Naive thymus-derived CD8-positive, alpha-beta T cell (primary cell): ENCODE data around the gene AMPH. TPM values are rescaled to one million over a fixed set of nuclear protein-coding genes. Genes with fewer than 3 reads are reported as not detected.
"Not testable (repeated sequence)": the region's sequence is repeated elsewhere in the genome, so short reads cannot be mapped to it uniquely, and the experiment has no call there.

Experiments
- ATAC-seq, 2 donors: fragments of 150-1000 bp; cut with Tn5 transposase in 1 of 2; sonication (Bioruptor Pico), chemical (Tn5 transposase) in 1 of 2; 1 replicate in 1 of 2; 2 replicates in 1 of 2; pipeline ENCODE4 v1.10.0; 2021; ENCODE audit warnings: mild to moderate bottlenecking in 2 of 2, moderate library complexity in 2 of 2
- POLR2A ChIA-PET: fragments of 350-600 bp; sonication (Branson Sonifier 250); formaldehyde crosslinking; loops from one replicate; lab custom pipeline; 2021; ENCODE audit warnings: antibody characterized with exemption; lab: Charles Lee
- DNase-seq, 10 donors: peaks; one replicate each; pipeline versions ENCODE4 v3.0.0 to v3.0.0-alpha.2; 2020 to 2022
- H3K27ac Mint-ChIP-seq, 10 donors: one replicate each; pipeline ENCODE4 v1.8.0; 2020 to 2022; ENCODE audit warnings: mild to moderate bottlenecking in 10 of 10, mixed read lengths in 10 of 10, moderate library complexity in 4 of 10, inconsistent platforms in 1 of 10
- H3K27me3 Mint-ChIP-seq, 5 donors: one replicate each; pipeline ENCODE4 v1.8.0; 2021 to 2022; ENCODE audit warnings: mixed read lengths in 5 of 5
- H3K36me3 Mint-ChIP-seq, 3 donors: one replicate each; pipeline ENCODE4 v1.8.0; 2020 to 2022; ENCODE audit warnings: mixed read lengths in 3 of 3, mild to moderate bottlenecking in 2 of 3, inconsistent platforms in 1 of 3
- H3K4me1 Mint-ChIP-seq, 4 donors: one replicate each; pipeline ENCODE4 v1.8.0; 2021 to 2022; ENCODE audit warnings: mixed read lengths in 4 of 4
- H3K4me3 Mint-ChIP-seq, 10 donors: one replicate each; pipeline ENCODE4 v1.8.0; 2020 to 2022; ENCODE audit warnings: mild to moderate bottlenecking in 10 of 10, mixed read lengths in 10 of 10, moderate library complexity in 6 of 10, inconsistent platforms in 1 of 10
- H3K9me3 Mint-ChIP-seq, 9 donors: one replicate each; pipeline ENCODE4 v1.8.0; 2020 to 2022; ENCODE audit warnings: mixed read lengths in 9 of 9, mild to moderate bottlenecking in 3 of 9, inconsistent platforms in 1 of 9, moderate library complexity in 1 of 9
- polyA plus RNA-seq, 3 donors: library from polyadenylated mRNA; unstranded; fragments of 300-500 nt; fragmentation: Illumina TruSeq; gene quantifications; one replicate each; pipeline ENCODE4 v1.2.3, GENCODE V29; 2021
- total RNA-seq, 8 experiments: library from RNA in 2 of 8; stranded (reverse) in 2 of 8; gene quantifications; one replicate each; pipeline ENCODE4 v1.2.3 and lab custom pipeline; 2021 to 2026

Gene AMPH
- total and polyA plus RNA-seq, 5 experiments from 2014 or later, result 0.07 to 0.08 TPM; not detected in 3

DNA sequence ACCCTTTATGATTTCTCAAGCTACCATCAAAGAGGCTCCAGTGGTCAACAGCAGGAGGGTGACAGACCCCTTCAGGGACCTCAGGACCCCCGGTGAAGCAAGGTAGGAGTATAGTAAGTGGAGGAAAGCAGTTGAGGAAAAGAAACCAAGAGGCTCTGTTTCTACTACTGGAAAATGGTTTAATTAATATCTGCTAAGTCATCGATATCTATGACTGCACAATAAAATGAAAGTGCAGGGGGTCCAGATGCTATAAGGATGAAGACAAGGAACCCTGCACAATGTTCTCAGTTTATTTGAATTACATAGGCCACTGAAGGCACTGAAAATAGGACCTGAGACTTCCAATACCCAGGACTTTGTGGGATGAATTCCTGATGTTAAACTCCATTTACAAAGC lies 23.7 kb downstream of the AMPH start:
- POLR2A ChIA-PET, result no interaction called here

DNA sequence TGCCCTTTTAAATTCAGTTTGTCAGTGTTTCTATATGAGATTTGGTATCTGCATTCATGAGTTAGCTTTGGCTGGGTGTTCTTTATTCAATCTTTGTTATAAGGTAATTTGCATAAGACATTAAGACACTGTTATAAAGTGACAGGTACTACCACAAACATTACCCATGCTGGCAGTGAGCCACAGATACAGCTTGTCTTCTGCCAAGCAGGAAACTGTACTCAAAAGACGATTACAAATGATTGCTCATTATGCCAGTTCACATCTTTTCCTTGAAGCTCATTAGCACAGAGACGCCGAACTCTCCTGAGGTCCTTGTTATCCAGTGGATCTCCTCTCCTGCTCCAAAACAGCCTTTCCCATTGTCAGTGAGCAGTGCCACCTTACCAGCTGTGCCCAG lies 30.4 kb downstream of the AMPH start:
- no peak overlapping the region for H3K4me3 Mint-ChIP-seq
- H3K9me3 Mint-ChIP-seq, result no peaks in the 10 kb centered on the region
- POLR2A ChIA-PET, result no interaction called here
- ATAC-seq (no peak), DNase-seq (no peak)
- H3K27ac Mint-ChIP-seq, result no peak overlapping the region
- peaks cover 0 to 13% (median 4%) of the 10 kb centered on the region in 5 donors for H3K27me3 Mint-ChIP-seq
- peaks cover 0 to 1% (median 0%) of the 10 kb centered on the region in 4 donors for H3K4me1 Mint-ChIP-seq
- H3K36me3 Mint-ChIP-seq, result no peaks in the 10 kb centered on the region

More for the DNA sequence above, 23.7 kb downstream of the AMPH start:
- H3K4me3 Mint-ChIP-seq, result no peak overlapping the region
- peaks cover 0 to 1% (median 0%) of the 10 kb centered on the region in 4 donors for H3K4me1 Mint-ChIP-seq
- no peak overlapping the region for H3K27ac Mint-ChIP-seq
- peaks cover 8 to 34% (median 28%) of the 10 kb centered on the region in 5 donors for H3K27me3 Mint-ChIP-seq
- ATAC-seq, result no peak
- H3K9me3 Mint-ChIP-seq, result no peaks in the 10 kb centered on the region
- DNase-seq, result no peak
- no peaks in the 10 kb centered on the region for H3K36me3 Mint-ChIP-seq

DNA sequence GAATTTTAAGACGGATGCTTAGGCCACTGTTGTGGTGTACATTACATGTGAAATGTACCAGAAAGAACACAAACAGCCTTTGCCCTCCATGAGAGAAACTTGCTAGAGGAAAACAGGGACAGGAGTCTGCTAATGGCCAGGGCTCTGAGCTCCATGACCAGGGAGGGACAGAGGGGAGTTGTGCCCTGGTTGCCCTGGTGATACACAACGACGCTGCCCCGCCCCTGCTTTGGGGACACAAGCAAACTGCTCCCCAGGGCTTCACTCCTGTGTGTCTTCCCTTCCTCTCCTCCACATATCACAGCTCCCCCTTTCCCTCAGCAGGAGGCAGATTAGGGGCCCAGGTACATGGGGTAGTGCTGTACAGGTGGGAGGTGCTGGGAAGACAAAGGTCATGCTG lies 36.2 kb downstream of the AMPH start:
- no peak overlapping the region for H3K27ac Mint-ChIP-seq
- H3K4me3 Mint-ChIP-seq, result no peak overlapping the region
- no peaks in the 10 kb centered on the region for H3K36me3 Mint-ChIP-seq
- peaks cover 0 to 2% (median 0%) of the 10 kb centered on the region in 9 donors for H3K9me3 Mint-ChIP-seq
- no peaks in the 10 kb centered on the region for H3K4me1 Mint-ChIP-seq
- ATAC-seq, result no peak
- DNase-seq, result no peak
- POLR2A ChIA-PET, result no interaction called here
- peaks cover 0 to 11% (median 4%) of the 10 kb centered on the region in 5 donors for H3K27me3 Mint-ChIP-seq

DNA sequence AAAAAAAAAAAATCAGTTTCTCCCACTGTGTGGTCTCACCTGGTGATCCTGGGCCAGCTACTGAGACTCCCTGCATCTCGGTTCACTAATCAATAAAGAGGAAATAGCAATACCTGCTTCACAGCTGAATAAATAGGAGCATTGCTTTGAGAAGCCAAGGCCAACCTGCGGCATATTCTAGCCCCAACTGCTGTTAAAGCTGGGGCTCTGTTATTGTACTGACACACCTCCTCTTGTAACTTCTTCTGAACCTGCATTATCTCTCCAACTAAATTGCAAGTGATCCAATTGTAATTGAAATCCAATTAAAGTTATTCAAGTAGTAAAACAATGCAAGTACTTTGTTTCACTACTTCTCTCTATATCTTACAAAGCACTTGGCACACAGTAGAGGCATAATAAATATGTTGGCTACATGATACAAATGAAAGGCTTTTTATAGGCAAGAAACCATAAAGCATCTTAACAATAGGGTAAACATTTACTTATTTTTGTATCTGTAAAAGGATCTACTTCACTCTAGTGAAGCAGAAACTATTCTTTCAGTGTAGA lies 38.4 kb downstream of the AMPH start:
- H3K4me1 Mint-ChIP-seq, result no peaks in the 10 kb centered on the region
- DNase-seq, result no peak
- no peak overlapping the region for H3K27ac Mint-ChIP-seq
- H3K36me3 Mint-ChIP-seq, result no peaks in the 10 kb centered on the region
- H3K9me3 Mint-ChIP-seq, result peaks cover 0 to 2% (median 0%) of the 10 kb centered on the region in 9 donors
- H3K4me3 Mint-ChIP-seq, result no peak overlapping the region
- peaks cover 0 to 11% (median 5%) of the 10 kb centered on the region in 5 donors for H3K27me3 Mint-ChIP-seq
- POLR2A ChIA-PET, result no interaction called here
- no peak for ATAC-seq

DNA sequence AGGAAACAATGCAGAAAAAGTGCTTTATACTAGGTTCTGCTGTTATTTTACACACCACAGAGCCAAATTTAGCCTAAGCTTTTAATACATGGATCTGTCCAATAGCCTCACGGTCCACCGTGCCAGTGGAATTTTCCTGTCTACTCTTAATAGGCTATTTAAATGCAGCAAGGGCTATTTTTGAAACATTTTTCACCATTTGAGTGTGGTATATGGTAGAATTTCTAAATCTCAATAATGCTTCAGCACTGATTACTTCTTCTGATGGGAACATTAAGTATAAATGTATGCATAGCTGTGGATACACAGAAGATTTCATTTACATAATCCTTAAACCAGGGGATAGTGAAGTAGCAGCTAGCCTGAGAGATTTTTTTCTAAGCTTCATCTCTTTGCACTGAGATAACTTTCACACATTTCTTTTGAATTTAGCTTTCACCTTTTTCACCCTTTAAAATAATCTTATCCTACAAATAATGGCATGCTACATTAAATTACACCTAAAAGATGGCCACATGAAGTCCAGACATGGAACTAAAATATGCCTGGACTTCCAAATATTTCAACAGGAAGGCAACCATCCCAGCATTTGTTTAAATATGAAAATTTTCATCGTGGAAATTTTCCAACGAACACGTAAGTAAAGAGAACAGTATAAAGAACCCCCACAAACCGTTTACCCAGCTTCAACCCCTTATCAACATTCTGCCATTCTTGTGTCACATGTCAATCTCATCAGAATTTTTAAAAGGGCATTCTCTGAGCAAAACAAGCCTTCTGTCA lies 45.4 kb downstream of the AMPH start:
- POLR2A ChIA-PET, result no interaction called here
- Mint-ChIP-seq H3K27ac (no peak overlapping the region), H3K36me3 (no peaks in the 10 kb centered on the region), H3K9me3 (no peaks in the 10 kb centered on the region), H3K4me3 (no peak overlapping the region), H3K4me1 (no peaks in the 10 kb centered on the region), H3K27me3 (peaks cover 3 to 13% (median 10%) of the 10 kb centered on the region in 5 donors)
- DNase-seq (no peak), ATAC-seq (no peak)

DNA sequence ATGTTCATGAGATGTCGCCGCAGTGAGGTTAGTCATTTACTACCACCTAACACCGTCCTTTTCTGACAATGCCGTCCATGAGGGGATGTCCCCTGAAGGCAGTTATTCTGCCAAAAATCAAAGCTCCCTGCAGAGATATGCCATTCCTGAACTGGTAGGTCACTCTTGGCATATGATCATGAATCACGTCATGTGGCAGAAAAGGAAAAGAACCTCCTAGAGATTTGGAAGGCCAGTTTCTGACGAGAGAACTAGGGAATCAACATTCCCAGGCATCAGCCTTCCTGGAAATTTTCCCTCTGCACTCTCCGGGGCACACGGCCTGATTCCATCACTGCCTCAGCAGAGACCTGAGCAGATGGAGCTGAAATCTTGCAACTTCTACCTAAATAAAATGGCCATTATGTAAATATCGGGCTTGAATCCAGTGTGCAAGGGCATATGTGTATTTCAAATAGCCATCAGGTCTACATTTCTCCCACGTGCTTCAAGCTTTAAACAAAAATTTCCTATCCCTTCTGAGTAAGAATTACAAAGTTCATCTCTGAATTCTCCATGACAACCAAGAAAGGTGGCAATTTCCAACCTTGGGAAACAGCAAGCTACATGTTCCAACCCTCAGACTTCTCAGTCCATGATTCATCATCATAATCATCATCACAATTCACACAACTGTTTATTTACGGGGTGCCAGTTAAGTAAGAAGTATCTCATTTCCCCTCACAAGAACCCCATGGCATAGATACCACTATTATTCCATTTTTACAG lies 46.5 kb downstream of the AMPH start:
- POLR2A ChIA-PET, result no interaction called here
- Mint-ChIP-seq H3K36me3 (no peaks in the 10 kb centered on the region), H3K4me1 (no peaks in the 10 kb centered on the region), H3K27me3 (peaks cover 3 to 14% (median 10%) of the 10 kb centered on the region in 5 donors), H3K27ac (no peak overlapping the region), H3K4me3 (no peak overlapping the region), H3K9me3 (no peaks in the 10 kb centered on the region)
- ATAC-seq (no peak), DNase-seq (no peak)

DNA sequence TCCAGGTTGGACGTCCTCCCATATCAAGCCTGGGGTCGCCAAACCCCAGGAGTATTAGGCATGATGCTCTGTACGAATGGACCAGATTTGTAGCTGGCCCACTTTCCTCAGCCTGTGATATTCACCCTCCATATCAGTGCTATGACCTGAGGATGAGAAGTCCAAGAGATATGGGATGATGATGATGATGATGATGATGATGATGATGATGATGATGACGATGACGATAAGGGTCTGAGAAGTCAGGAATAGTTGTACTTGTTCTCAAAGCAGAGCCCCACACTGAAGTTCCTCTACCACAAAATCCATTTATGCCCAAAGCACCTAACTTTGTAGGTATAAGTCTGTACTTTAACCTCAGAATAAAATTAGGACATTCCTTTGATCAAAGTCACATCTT lies 50.7 kb downstream of the AMPH start:
- DNase-seq (no peak), ATAC-seq (no peak)
- peaks cover 4 to 14% (median 7%) of the 10 kb centered on the region in 9 donors for H3K9me3 Mint-ChIP-seq
- H3K36me3 Mint-ChIP-seq, result peaks cover 0 to 9% (median 0%) of the 10 kb centered on the region in 3 donors
- no peak overlapping the region for H3K4me3 Mint-ChIP-seq
- POLR2A ChIA-PET, result no interaction called here
- H3K27ac Mint-ChIP-seq, result no peak overlapping the region
- no peaks in the 10 kb centered on the region for H3K4me1 Mint-ChIP-seq
- peaks cover 8 to 23% (median 19%) of the 10 kb centered on the region in 5 donors for H3K27me3 Mint-ChIP-seq

DNA sequence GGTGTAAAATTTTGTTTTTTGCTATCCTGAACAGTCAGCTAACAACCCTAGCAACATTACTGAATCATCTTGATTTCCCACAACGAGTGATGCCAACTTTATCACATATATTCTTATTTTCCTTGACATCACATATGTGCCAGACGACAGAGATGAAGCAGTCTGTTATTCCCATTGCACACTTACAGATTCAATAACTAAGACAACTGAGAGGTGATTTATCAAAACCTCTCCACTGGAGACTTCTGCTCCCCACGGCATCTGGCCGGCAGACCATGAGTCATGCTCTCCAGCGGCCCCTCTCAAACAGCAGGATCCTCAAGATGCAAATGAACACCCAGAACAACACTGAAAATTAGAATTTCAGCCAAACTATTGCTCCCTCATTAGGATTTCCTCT lies 57.1 kb downstream of the AMPH start:
- peaks cover 7 to 12% (median 11%) of the 10 kb centered on the region in 5 donors for H3K27me3 Mint-ChIP-seq
- ATAC-seq (no peak), DNase-seq (no peak)
- no peak overlapping the region for H3K4me3 Mint-ChIP-seq
- H3K4me1 Mint-ChIP-seq, result peaks cover 0 to 1% (median 0%) of the 10 kb centered on the region in 4 donors
- POLR2A ChIA-PET, result no interaction called here
- peaks cover 0 to 10% (median 0%) of the 10 kb centered on the region in 3 donors for H3K36me3 Mint-ChIP-seq
- H3K9me3 Mint-ChIP-seq, result peaks cover 4 to 17% (median 9%) of the 10 kb centered on the region in 9 donors
- H3K27ac Mint-ChIP-seq, result no peak overlapping the region

DNA sequence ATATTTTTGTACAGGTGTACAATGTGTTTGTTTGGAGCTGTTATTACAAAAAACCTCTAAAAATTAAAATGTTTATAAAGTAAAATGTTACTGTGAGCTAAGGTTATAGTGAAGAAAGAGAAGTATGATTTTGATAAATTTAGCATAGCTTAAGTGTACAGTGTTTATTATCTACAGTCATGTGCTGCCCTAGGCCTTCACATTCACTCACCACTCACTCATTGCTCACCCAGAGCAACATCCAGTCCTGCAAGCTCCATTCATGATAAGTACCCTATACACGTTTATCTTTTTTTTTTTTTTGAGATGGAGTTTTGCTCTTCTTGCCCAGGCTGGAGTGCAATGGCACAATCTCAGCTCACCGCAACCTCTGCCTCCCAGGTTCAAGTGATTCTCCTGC lies 59.6 kb downstream of the AMPH start:
- H3K9me3 Mint-ChIP-seq, result peaks cover 6 to 14% (median 10%) of the 10 kb centered on the region in 9 donors
- H3K4me1 Mint-ChIP-seq, H3K4me3 Mint-ChIP-seq, POLR2A ChIA-PET, ATAC-seq, H3K27me3 Mint-ChIP-seq, DNase-seq, H3K27ac Mint-ChIP-seq, H3K36me3 Mint-ChIP-seq: not testable (repeated sequence)

DNA sequence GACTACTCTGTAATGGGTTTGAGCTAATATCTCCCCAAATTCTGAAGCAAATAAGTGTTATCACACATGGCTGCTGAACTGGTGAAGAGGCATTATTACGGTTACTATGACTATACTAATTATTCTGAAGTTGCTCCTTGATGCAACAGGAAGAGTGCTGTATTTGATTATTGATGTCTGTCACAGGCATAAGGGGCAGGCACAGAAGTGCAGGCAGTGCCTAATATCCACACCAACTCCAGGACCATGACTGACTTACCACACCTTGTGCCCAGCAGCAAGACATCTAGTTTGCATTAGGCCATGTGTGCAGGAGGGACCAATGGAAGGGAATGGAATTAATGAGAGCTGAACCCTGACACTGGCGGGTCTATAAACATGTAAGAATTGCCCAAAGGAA lies 62.7 kb downstream of the AMPH start:
- H3K27me3 Mint-ChIP-seq, result peaks cover 0 to 10% (median 6%) of the 10 kb centered on the region in 5 donors
- H3K27ac Mint-ChIP-seq, result no peak overlapping the region
- POLR2A ChIA-PET, result no interaction called here
- DNase-seq (no peak), ATAC-seq (no peak)
- peaks cover 0 to 3% (median 0%) of the 10 kb centered on the region in 3 donors for H3K36me3 Mint-ChIP-seq
- H3K4me1 Mint-ChIP-seq, result peaks cover 0 to 1% (median 0%) of the 10 kb centered on the region in 4 donors
- H3K4me3 Mint-ChIP-seq, result no peak overlapping the region
- H3K9me3 Mint-ChIP-seq, result peaks cover 0 to 7% (median 0%) of the 10 kb centered on the region in 9 donors

DNA sequence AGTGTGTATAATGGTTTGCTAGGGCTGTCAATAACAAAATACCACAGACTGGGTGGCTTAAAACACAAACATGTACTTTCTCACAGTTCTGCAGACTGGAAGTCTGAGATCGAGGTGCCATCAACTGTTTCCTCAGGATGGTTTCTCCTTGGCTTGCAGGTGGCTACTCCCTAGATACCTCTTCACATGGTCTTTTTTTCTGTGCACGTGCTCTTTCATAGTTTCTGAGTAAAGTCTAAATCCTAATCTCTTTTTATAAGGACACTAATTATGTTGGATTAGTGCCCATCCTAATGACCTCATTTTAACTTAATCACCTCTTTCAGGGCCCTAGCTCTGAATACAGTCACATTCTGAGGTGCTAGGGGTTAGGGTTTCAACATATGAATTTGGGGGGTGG lies 65.9 kb downstream of the AMPH start:
- H3K27ac Mint-ChIP-seq, result no peak overlapping the region
- DNase-seq, result no peak
- POLR2A ChIA-PET, result no interaction called here
- H3K36me3 Mint-ChIP-seq, result peaks cover 0 to 3% (median 0%) of the 10 kb centered on the region in 3 donors
- H3K4me1 Mint-ChIP-seq, result peaks cover 0 to 2% (median 0%) of the 10 kb centered on the region in 4 donors
- ATAC-seq, result no peak
- H3K4me3 Mint-ChIP-seq, result no peak overlapping the region
- H3K9me3 Mint-ChIP-seq, result peaks cover 0 to 7% (median 0%) of the 10 kb centered on the region in 9 donors
- peaks cover 3 to 29% (median 13%) of the 10 kb centered on the region in 5 donors for H3K27me3 Mint-ChIP-seq

DNA sequence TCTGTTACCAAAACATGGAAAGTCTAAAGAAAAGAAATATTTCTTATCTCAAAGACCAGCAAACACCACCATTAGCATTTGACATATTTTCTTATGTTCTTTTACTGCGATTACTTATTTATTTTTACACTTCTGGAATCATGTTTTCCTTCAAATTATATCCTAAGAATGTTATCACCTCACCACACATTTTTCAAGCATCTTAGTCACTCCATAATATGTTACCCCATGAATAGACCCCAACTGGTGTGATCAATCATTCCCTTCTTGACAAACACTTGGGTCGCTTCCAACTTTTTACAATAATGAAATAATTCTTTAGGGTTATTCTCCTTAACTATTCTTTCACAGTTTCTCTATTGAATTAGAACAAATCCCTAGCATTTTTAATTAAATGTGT lies 67.4 kb downstream of the AMPH start:
- Mint-ChIP-seq H3K9me3 (peaks cover 0 to 7% (median 0%) of the 10 kb centered on the region in 9 donors), H3K4me1 (peaks cover 0 to 2% (median 0%) of the 10 kb centered on the region in 4 donors), H3K27ac (no peak overlapping the region), H3K4me3 (no peak overlapping the region), H3K36me3 (peaks cover 0 to 3% (median 0%) of the 10 kb centered on the region in 3 donors), H3K27me3 (peaks cover 3 to 29% (median 13%) of the 10 kb centered on the region in 5 donors)
- no peak for DNase-seq
- no peak for ATAC-seq
- POLR2A ChIA-PET, result no interaction called here
